ENCODE measurements around the gene TSHZ1. TPM values are rescaled to one million over a fixed set of nuclear protein-coding genes. Genes with fewer than 3 reads are reported as not detected.

Gene TSHZ1
- total RNA-seq (2022; extraction: Qiagen RNA extraction): 5.2 to 6.7 TPM (median 6.4 TPM) in 5 replicates

GRCh38 chr18:75210274-75211001 lies at the start of gene TSHZ1:
TSS of gene TSHZ1 (plus strand) at chr18:75210797. CDS start at chr18:75211877, 1,080 bp downstream.

GRCh38 chr18:75209129-75209950 lies 1.3 kb upstream of the TSHZ1 start, which contains the start of gene PTGR3:
TSS of gene PTGR3 (minus strand) at chr18:75209139. CDS start at chr18:75209058, 81 bp downstream.

Other genes starting within 250 kb of the TSHZ1 start
- 9.8 to 17.3 TPM (median 16.0 TPM) in 5 replicates for gene PTGR3, start 1.7 kb upstream of the TSHZ1 start, total RNA-seq (2022; extraction: Qiagen RNA extraction)
- not detected in 5 replicates for gene SMIM21, start 216.9 kb downstream of the TSHZ1 start, total RNA-seq (2022; extraction: Qiagen RNA extraction)